ENCODE results near the gene GABRB1. TPM values are rescaled to one million over a fixed set of nuclear protein-coding genes. Genes with fewer than 3 reads are reported as not detected.

Gene GABRB1
- not detected for total RNA-seq

DNA sequence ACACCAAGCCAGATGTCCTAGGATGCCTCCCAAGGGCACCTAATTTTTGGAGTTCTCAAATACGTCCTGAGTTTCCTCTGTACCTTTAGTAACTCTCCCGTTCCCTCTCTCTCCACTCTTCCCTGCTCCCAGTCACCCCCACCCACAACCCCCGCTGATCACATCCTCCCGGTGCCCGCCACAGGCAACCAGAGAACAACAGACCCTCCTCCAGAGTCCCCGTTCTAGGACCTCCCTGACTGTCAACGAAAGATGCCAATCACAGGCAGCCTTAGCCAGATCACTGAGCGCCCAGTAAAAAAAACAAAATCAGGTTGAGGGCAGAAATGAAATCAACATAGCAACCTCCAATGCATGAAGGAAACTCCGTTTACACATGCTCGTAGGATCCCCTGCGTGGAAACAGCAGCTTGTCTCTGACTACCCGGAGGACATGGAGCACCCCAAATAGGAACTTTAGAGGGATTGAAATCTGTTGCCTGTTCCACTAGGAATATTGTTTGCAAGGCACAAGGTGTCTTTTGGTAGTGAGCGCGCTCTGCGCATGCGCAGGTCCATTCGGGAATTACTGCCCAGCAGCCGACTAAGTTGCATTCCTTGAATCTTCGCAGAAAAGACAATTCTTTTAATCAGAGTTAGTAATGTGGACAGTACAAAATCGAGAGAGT is at the start of gene GABRB1:
Gene GABRB1 (plus strand): TSS at position 557 of the 668 bp plus-strand sequence.
- peaks cover 15% of the 10 kb centered on the region for H3K4me1 Mint-ChIP-seq
- intact Hi-C loops (cut with DNase I, micrococcal nuclease) = loop anchor here (5.0 to 10.0 kb wide), 3 partner anchors 99 to 354 kb away; no protein-coding TSS in a partner anchor
- DNase-seq = peak; percentile 27
- peak within 1 kb of the TSS; percentile 49 for H3K4me3 Mint-ChIP-seq
- H3K36me3 Mint-ChIP-seq (ENCODE audit: low read depth) = no peaks in the 10 kb centered on the region
- no peak for ATAC-seq
- ChIA-PET CTCF (interaction anchor here (1.1 kb wide), 1 partner anchor 186 kb away, joined by 3 read pairs; no protein-coding TSS in a partner anchor), POLR2A (no interaction called here)
- peaks cover 31% of the 10 kb centered on the region for H3K27me3 Mint-ChIP-seq
- no peaks in the 10 kb centered on the region for H3K9me3 Mint-ChIP-seq (ENCODE audit: low read depth)
- H3K27ac Mint-ChIP-seq = no peak within 1 kb of the TSS

- H3K27ac Mint-ChIP-seq = no peak overlapping the region
- intact Hi-C loops (cut with DNase I, micrococcal nuclease) = no loop called here
- H3K4me1 Mint-ChIP-seq = no peaks in the 10 kb centered on the region
- no peak overlapping the region for H3K4me3 Mint-ChIP-seq
- ChIA-PET CTCF (no interaction called here), POLR2A (interaction anchor here (0.6 kb wide), 1 partner anchor 127 kb away, joined by 3 read pairs; no protein-coding TSS in a partner anchor)
- ATAC-seq (no peak), DNase-seq (no peak)
- peaks cover 2% of the 10 kb centered on the region for H3K27me3 Mint-ChIP-seq
- H3K36me3 Mint-ChIP-seq (ENCODE audit: low read depth) = no peaks in the 10 kb centered on the region
- no peaks in the 10 kb centered on the region for H3K9me3 Mint-ChIP-seq (ENCODE audit: low read depth)
These were observed 46.6 kb upstream of the GABRB1 start for GRCh38 chr4:46984781-46985180.

DNA sequence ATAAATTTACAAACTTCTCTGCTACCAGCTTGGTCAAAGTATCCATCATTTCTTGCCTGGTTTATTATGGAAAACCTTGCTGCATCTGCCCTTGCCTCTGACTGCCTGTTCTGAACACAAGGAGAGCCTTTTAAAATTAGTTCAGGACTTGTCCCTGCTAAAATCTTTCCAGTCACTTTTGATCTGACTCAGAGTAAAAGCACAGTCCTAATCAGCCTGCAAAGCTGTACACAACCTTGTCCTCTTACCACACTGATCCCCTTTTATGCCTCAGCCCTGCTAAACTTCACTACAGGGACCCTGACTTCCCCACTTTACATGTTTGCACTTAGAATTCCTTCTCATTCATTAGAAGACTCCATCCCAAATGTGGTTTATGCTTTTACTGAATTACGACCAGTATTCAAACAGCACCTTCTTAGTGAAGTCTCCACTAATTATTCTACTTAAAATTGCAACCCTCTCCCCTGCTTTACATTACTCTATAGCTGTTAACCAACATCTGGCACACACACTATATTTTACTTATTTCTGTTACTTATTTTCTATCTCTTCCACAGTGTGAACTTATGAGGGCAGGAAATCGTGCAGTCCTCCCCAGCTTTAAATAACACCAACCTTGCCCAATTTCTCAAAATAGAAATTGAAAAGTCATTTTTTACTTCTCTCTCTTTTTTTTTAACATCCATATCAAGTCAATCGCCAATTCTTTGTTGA is 44.3 kb upstream of the GABRB1 start:
- CTCF ChIA-PET = interaction anchor here (1.5 kb wide), 1 partner anchor 29 kb away, joined by 3 read pairs; no protein-coding TSS in a partner anchor
- H3K4me3 Mint-ChIP-seq = no peak overlapping the region
- H3K27me3 Mint-ChIP-seq = peaks cover 13% of the 10 kb centered on the region
- POLR2A ChIA-PET = no interaction called here
- DNase-seq (no peak), ATAC-seq (no peak)
- H3K36me3 Mint-ChIP-seq (ENCODE audit: low read depth) = no peaks in the 10 kb centered on the region
- no peaks in the 10 kb centered on the region for H3K9me3 Mint-ChIP-seq (ENCODE audit: low read depth)
- no peaks in the 10 kb centered on the region for H3K4me1 Mint-ChIP-seq
- H3K27ac Mint-ChIP-seq = no peak overlapping the region
- intact Hi-C loops (cut with DNase I, micrococcal nuclease) = no loop called here

- Mint-ChIP-seq H3K27me3 (peaks cover 42% of the 10 kb centered on the region), H3K4me1 (peaks cover 12% of the 10 kb centered on the region), H3K4me3 (no peak overlapping the region), H3K27ac (no peak overlapping the region), H3K9me3 (ENCODE audit: low read depth) (no peaks in the 10 kb centered on the region), H3K36me3 (ENCODE audit: low read depth) (no peaks in the 10 kb centered on the region)
- ChIA-PET CTCF (no interaction called here), POLR2A (no interaction called here)
- ATAC-seq (no peak), DNase-seq (no peak)
- intact Hi-C loops (cut with DNase I, micrococcal nuclease) = no loop called here
These were observed 39.0 kb upstream of the GABRB1 start for GRCh38 chr4:46992338-46992737.

DNA sequence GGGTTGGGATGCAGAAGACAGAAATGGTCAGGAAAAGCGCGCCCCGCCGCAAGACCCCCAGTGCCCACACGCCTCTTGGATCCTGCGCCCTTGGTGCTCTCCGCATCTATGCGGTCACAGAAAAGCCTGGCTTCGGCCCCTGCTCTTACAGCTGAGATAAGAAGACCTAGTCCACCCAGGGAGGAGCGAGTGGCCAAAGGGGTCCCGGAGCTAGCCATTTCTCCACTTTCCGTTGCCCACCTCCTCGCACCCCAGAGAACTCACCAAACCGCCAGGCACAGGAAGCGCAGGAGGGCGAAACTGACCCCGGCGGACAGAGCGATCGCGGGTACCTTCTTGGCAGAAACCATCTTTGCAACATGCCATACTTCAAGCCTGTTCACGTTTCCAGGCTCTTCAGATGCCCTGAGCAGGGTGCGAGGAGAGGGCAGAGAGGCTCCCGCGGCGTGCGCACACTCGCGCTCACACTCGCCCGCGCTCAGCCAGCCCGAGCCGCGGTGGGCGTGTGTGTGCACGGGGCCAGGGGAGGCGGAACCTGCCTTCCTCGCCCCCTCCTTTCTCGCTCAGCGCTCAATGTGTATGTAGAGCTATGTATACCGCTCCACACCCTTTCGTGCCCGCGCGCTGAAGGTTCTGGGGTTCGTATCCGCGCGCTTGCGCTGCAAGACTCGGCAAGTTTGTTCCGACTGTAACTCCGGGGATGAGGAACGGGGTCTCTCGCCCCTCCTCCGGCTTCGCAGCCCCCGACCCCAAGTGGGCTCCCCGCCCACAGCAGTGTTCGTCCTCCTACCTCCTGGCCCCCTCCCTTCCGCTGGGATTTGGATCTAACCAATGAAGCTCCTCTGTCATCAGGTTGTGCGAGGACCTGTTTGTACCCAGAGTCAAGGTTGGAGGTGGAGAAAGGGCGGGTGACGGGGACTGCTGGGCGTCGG is 38.0 kb upstream of the GABRB1 start, which contains the start of gene GABRA4:
Gene GABRA4 (minus strand): TSS at position 507 of the 932 bp plus-strand sequence. CDS start 157 bp downstream, at position 350.
- Mint-ChIP-seq H3K4me1 (peaks cover 12% of the 10 kb centered on the region), H3K27ac (no peak within 1 kb of the TSS), H3K36me3 (ENCODE audit: low read depth) (no peaks in the 10 kb centered on the region), H3K27me3 (peaks cover 42% of the 10 kb centered on the region), H3K4me3 (peak within 1 kb of the TSS; percentile 38), H3K9me3 (ENCODE audit: low read depth) (no peaks in the 10 kb centered on the region)
- ChIA-PET CTCF (no interaction called here), POLR2A (no interaction called here)
- intact Hi-C loops (cut with DNase I, micrococcal nuclease) = no loop called here
- ATAC-seq (peak; percentile 12), DNase-seq (peak; percentile 7)

DNA sequence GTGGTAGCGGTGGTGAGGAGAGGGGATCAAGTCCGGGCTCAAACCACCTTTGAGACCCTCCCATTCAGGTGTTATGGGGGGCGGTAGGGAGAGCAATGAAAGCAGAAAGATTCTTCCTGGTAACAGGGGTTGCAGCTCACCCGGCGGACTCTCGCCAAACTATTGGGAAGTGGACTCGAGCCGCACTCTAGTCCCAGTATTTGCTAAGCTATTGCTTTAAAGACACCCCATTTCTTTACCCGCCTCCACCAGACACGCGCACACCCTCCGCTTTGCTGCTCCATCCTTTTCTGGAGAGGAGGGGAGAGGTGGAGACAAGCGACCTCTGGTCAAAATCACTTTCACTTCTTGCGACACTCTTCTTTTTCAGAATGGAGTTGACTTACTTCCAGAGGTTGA is 37.4 kb upstream of the GABRB1 start:
- H3K27me3 Mint-ChIP-seq = peaks cover 39% of the 10 kb centered on the region
- no peak for DNase-seq
- H3K4me3 Mint-ChIP-seq = peak overlapping the region; percentile 38
- no peak overlapping the region for H3K27ac Mint-ChIP-seq
- H3K4me1 Mint-ChIP-seq = peaks cover 12% of the 10 kb centered on the region
- H3K9me3 Mint-ChIP-seq (ENCODE audit: low read depth) = no peaks in the 10 kb centered on the region
- no peak for ATAC-seq
- H3K36me3 Mint-ChIP-seq (ENCODE audit: low read depth) = no peaks in the 10 kb centered on the region
- POLR2A ChIA-PET = no interaction called here
- intact Hi-C loops (cut with DNase I, micrococcal nuclease) = no loop called here
- CTCF ChIA-PET = no interaction called here

GRCh38 chr4:46999566-46999965 is 31.8 kb upstream of the GABRB1 start:
- H3K27ac Mint-ChIP-seq = no peak overlapping the region
- DNase-seq (no peak), ATAC-seq (no peak)
- H3K27me3 Mint-ChIP-seq = peaks cover 10% of the 10 kb centered on the region
- no peak overlapping the region for H3K4me3 Mint-ChIP-seq
- H3K36me3 Mint-ChIP-seq (ENCODE audit: low read depth) = no peaks in the 10 kb centered on the region
- no peaks in the 10 kb centered on the region for H3K9me3 Mint-ChIP-seq (ENCODE audit: low read depth)
- H3K4me1 Mint-ChIP-seq = no peaks in the 10 kb centered on the region
- ChIA-PET POLR2A (no interaction called here), CTCF (no interaction called here)
- intact Hi-C loops (cut with DNase I, micrococcal nuclease) = no loop called here

- ATAC-seq (no peak), DNase-seq (no peak)
- Mint-ChIP-seq H3K4me3 (no peak overlapping the region), H3K27me3 (peaks cover 3% of the 10 kb centered on the region), H3K36me3 (ENCODE audit: low read depth) (no peaks in the 10 kb centered on the region), H3K4me1 (no peaks in the 10 kb centered on the region), H3K9me3 (ENCODE audit: low read depth) (no peaks in the 10 kb centered on the region), H3K27ac (no peak overlapping the region)
- intact Hi-C loops (cut with DNase I, micrococcal nuclease) = no loop called here
- POLR2A ChIA-PET = no interaction called here
- CTCF ChIA-PET = no interaction called here
These were observed 31.0 kb upstream of the GABRB1 start for GRCh38 chr4:47000406-47000805.

GRCh38 chr4:47002580-47002979 is 28.8 kb upstream of the GABRB1 start:
- Mint-ChIP-seq H3K27me3 (no peaks in the 10 kb centered on the region), H3K36me3 (ENCODE audit: low read depth) (no peaks in the 10 kb centered on the region), H3K4me1 (no peaks in the 10 kb centered on the region), H3K9me3 (ENCODE audit: low read depth) (no peaks in the 10 kb centered on the region), H3K4me3 (no peak overlapping the region), H3K27ac (no peak overlapping the region)
- ATAC-seq = no peak
- DNase-seq = no peak
- ChIA-PET CTCF (no interaction called here), POLR2A (no interaction called here)
- intact Hi-C loops (cut with DNase I, micrococcal nuclease) = no loop called here

DNA sequence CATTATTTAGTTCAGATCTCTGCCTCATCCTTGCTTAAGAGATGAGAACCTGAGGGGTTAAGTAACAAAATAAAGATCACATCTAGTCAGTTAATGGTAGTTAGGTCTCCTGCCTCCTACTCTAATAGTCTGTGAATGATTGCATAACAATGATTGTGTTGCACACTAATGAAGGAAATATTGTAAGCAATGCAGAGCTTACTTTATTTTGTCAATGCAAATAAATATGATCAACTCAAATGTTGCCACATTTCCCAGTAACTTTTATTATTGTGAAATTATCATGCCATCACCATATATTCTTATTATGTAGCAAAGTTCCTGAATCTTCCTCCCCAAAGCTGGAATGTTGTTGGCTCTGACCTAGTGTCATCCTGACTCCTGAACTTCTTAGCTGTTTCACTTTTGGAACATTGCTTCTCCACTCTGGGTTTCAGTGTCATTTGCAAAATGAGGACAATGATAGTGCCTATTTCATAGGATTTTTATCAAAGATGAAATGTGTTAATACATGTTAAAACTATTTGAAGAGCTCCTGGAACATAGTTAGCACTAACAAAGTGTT is 20.9 kb upstream of the GABRB1 start:
- H3K36me3 Mint-ChIP-seq (ENCODE audit: low read depth) = peaks cover 4% of the 10 kb centered on the region
- no peak overlapping the region for H3K4me3 Mint-ChIP-seq
- intact Hi-C loops (cut with DNase I, micrococcal nuclease) = no loop called here
- H3K27ac Mint-ChIP-seq = peak overlapping the region; percentile 8
- H3K27me3 Mint-ChIP-seq = no peaks in the 10 kb centered on the region
- peaks cover 17% of the 10 kb centered on the region for H3K4me1 Mint-ChIP-seq
- POLR2A ChIA-PET = no interaction called here
- DNase-seq (no peak), ATAC-seq (no peak)
- no peaks in the 10 kb centered on the region for H3K9me3 Mint-ChIP-seq (ENCODE audit: low read depth)
- CTCF ChIA-PET = interaction anchor here (1.5 kb wide), 1 partner anchor 112 kb away, joined by 4 read pairs; no protein-coding TSS in a partner anchor

DNA sequence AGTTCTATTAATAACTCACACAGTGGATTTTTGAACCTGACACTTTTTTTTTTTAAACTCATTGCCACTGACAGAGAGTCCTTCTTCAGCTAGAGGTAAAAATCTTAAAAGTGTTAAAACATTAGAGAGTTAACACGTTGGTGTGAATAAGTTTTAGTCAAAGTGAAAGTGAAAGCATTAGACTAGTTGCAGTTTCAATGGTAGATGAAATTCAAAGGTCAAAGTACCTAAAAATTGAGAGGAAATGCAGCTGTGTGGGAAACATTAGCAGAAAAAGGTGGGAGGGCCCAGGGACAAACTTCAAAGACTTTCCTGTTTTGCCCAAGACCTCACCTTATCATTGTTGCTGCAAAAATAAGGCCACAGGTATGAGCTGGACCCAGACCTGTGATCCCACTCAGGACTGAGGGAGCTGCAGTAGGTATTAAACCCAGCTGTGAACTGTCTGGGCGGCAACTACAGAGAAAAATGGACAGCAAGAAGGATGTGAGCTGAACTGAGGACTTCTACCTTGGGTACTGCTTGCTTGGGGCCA is 20.4 kb upstream of the GABRB1 start:
- H3K4me1 Mint-ChIP-seq = peaks cover 17% of the 10 kb centered on the region
- ATAC-seq (peak; percentile 82), DNase-seq (peak; percentile 6)
- no peaks in the 10 kb centered on the region for H3K27me3 Mint-ChIP-seq
- H3K27ac Mint-ChIP-seq = peak overlapping the region; percentile 8
- H3K9me3 Mint-ChIP-seq (ENCODE audit: low read depth) = no peaks in the 10 kb centered on the region
- CTCF ChIA-PET = interaction anchor here (1.5 kb wide), 1 partner anchor 111 kb away, joined by 4 read pairs; no protein-coding TSS in a partner anchor
- POLR2A ChIA-PET = no interaction called here
- H3K36me3 Mint-ChIP-seq (ENCODE audit: low read depth) = peaks cover 4% of the 10 kb centered on the region
- no peak overlapping the region for H3K4me3 Mint-ChIP-seq
- intact Hi-C loops (cut with DNase I, micrococcal nuclease) = no loop called here

All from activated CD4-positive, alpha-beta T cell treated with anti-CD3 and anti-CD28 coated beads for 36 hours (primary cell).